Measurements from ENCODE around the gene TSPAN9. TPM values are rescaled to one million over a fixed set of nuclear protein-coding genes. Genes with fewer than 3 reads are reported as not detected.

TSPAN9 gene
- total and polyA plus RNA-seq, 10 of the 15 experiments (the other 5 are each of a cell fraction or from before 2014, with no cell fraction given) = 0.03 to 1.0 (median 0.12) TPM; not detected in 5

DNA sequence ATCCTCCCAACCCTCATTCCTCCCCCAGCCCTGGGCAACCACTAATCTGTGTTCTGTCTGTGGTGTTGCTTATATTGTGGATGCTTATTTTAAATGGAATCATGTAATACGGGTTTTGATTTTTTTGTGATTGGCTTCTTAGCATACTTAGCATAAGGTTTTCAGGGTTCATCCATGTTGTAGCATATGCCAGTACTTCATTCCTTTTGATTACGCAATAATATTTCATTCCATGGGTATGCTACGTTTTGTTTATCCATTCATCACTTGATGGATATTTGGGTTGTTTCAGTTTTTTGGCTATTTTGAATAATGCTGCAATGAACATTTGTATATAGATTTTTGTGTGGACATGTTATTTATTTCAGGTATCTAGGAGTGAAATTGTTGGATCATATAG, 82.9 kb downstream of the TSPAN9 start:
- SMC1A ChIA-PET (ENCODE audit: uncharacterized antibody, unreplicated experiment) = no interaction called here
- H3K9me3 ChIP-seq (replicated peaks; ENCODE audit: control insufficient read depth, insufficient read depth, low read length) = no peaks in the 10 kb centered on the region; the same call in 1 of the 3 replicates
- in situ Hi-C loops (cut with MboI) = no loop called here
- H3K36me3 ChIP-seq (ENCODE audit: control insufficient read depth in 2 of 2, insufficient read depth in 2 of 2, low read length in 1 of 2) = no peaks in the 10 kb centered on the region
- no peak overlapping the region for H3K4me2 ChIP-seq (ENCODE audit: control insufficient read depth, insufficient read depth)
- H3K4me1 ChIP-seq (ENCODE audit: control insufficient read depth, insufficient read depth, low read length) = no peaks in the 10 kb centered on the region
- WGBS (ENCODE audit: insufficient coverage, insufficient replicate concordance, low lambda C conversion rate, missing lambda C conversion rate) = 56% methylated on average over 3 of the region's 3 CpGs
- ATAC-seq (no peak), DNase-seq (ENCODE audit: low read depth, low spot score) (no peak), FAIRE-seq (no peak)
- no peak overlapping the region for H3K9ac ChIP-seq (ENCODE audit: control insufficient read depth, insufficient read depth, low read length)
- no peaks in the 10 kb centered on the region; the same call in 1 of the 2 replicates for H4K20me1 ChIP-seq (ENCODE audit: control insufficient read depth, insufficient read depth)
- CTCF ChIA-PET = no interaction called here
- H2AFZ ChIP-seq (ENCODE audit: control insufficient read depth, low read depth, low read length) = no peak overlapping the region
- no peak overlapping the region for H3K27ac ChIP-seq (ENCODE audit: control insufficient read depth, insufficient read depth)
- H3K79me2 ChIP-seq (ENCODE audit: control insufficient read depth, insufficient read depth, low read length) = no peaks in the 10 kb centered on the region
- peaks cover 2% of the 10 kb centered on the region in 2 experiments; a peak in 2 of 4 replicates for H3K27me3 ChIP-seq (replicated peaks in 1 of 2; ENCODE audit: control insufficient read depth in 2 of 2, insufficient read depth in 2 of 2, low read length in 1 of 2)
- RAD21 ChIA-PET (ENCODE audit: unreplicated experiment) = no interaction called here
- intact Hi-C loops (cut with micrococcal nuclease; ENCODE audit: unreplicated experiment) = no loop called here
- TF ChIP-seq, protein P1, sequence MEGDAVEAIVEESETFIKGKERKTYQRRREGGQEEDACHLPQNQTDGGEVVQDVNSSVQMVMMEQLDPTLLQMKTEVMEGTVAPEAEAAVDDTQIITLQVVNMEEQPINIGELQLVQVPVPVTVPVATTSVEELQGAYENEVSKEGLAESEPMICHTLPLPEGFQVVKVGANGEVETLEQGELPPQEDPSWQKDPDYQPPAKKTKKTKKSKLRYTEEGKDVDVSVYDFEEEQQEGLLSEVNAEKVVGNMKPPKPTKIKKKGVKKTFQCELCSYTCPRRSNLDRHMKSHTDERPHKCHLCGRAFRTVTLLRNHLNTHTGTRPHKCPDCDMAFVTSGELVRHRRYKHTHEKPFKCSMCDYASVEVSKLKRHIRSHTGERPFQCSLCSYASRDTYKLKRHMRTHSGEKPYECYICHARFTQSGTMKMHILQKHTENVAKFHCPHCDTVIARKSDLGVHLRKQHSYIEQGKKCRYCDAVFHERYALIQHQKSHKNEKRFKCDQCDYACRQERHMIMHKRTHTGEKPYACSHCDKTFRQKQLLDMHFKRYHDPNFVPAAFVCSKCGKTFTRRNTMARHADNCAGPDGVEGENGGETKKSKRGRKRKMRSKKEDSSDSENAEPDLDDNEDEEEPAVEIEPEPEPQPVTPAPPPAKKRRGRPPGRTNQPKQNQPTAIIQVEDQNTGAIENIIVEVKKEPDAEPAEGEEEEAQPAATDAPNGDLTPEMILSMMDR (IDR thresholded peaks at IDR 0.05 in 2 of 3, conservative IDR thresholded peaks at IDR 0.05 in 1 of 3; ENCODE audit: control insufficient read depth in 2 of 3, extremely low read depth in 1 of 3, insufficient read depth in 1 of 3, low read depth in 3 of 3, low read length in 3 of 3) = no peak
- TF ChIP-seq, protein P2, sequence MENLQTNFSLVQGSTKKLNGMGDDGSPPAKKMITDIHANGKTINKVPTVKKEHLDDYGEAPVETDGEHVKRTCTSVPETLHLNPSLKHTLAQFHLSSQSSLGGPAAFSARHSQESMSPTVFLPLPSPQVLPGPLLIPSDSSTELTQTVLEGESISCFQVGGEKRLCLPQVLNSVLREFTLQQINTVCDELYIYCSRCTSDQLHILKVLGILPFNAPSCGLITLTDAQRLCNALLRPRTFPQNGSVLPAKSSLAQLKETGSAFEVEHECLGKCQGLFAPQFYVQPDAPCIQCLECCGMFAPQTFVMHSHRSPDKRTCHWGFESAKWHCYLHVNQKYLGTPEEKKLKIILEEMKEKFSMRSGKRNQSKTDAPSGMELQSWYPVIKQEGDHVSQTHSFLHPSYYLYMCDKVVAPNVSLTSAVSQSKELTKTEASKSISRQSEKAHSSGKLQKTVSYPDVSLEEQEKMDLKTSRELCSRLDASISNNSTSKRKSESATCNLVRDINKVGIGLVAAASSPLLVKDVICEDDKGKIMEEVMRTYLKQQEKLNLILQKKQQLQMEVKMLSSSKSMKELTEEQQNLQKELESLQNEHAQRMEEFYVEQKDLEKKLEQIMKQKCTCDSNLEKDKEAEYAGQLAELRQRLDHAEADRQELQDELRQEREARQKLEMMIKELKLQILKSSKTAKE (IDR thresholded peaks at IDR 0.05; ENCODE audit: low read depth, poor library complexity, severe bottlenecking) = no peak
- no peak for TF ChIP-seq BRCA1 (IDR thresholded peaks at IDR 0.05; ENCODE audit: low read depth, low read length)
- TF ChIP-seq, protein P3, sequence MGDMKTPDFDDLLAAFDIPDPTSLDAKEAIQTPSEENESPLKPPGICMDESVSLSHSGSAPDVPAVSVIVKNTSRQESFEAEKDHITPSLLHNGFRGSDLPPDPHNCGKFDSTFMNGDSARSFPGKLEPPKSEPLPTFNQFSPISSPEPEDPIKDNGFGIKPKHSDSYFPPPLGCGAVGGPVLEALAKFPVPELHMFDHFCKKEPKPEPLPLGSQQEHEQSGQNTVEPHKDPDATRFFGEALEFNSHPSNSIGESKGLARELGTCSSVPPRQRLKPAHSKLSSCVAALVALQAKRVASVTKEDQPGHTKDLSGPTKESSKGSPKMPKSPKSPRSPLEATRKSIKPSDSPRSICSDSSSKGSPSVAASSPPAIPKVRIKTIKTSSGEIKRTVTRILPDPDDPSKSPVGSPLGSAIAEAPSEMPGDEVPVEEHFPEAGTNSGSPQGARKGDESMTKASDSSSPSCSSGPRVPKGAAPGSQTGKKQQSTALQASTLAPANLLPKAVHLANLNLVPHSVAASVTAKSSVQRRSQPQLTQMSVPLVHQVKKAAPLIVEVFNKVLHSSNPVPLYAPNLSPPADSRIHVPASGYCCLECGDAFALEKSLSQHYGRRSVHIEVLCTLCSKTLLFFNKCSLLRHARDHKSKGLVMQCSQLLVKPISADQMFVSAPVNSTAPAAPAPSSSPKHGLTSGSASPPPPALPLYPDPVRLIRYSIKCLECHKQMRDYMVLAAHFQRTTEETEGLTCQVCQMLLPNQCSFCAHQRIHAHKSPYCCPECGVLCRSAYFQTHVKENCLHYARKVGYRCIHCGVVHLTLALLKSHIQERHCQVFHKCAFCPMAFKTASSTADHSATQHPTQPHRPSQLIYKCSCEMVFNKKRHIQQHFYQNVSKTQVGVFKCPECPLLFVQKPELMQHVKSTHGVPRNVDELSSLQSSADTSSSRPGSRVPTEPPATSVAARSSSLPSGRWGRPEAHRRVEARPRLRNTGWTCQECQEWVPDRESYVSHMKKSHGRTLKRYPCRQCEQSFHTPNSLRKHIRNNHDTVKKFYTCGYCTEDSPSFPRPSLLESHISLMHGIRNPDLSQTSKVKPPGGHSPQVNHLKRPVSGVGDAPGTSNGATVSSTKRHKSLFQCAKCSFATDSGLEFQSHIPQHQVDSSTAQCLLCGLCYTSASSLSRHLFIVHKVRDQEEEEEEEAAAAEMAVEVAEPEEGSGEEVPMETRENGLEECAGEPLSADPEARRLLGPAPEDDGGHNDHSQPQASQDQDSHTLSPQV (IDR thresholded peaks at IDR 0.05) = no peak
- no peak for TF ChIP-seq CHD2 (IDR thresholded peaks at IDR 0.05; ENCODE audit: borderline replicate concordance, low read depth, low read length)
- no peak for TF ChIP-seq TAF1 (IDR thresholded peaks at IDR 0.05; ENCODE audit: borderline replicate concordance, low read depth, low read length)
- TF ChIP-seq TCF12 (IDR thresholded peaks at IDR 0.05; ENCODE audit: low read depth, low read length) = no peak
- TF ChIP-seq RAD51 (IDR thresholded peaks at IDR 0.05) = no peak
- TF ChIP-seq, protein P4, sequence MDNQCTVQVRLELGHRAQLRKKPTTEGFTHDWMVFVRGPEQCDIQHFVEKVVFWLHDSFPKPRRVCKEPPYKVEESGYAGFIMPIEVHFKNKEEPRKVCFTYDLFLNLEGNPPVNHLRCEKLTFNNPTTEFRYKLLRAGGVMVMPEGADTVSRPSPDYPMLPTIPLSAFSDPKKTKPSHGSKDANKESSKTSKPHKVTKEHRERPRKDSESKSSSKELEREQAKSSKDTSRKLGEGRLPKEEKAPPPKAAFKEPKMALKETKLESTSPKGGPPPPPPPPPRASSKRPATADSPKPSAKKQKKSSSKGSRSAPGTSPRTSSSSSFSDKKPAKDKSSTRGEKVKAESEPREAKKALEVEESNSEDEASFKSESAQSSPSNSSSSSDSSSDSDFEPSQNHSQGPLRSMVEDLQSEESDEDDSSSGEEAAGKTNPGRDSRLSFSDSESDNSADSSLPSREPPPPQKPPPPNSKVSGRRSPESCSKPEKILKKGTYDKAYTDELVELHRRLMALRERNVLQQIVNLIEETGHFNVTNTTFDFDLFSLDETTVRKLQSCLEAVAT (IDR thresholded peaks at IDR 0.05) = no peak
- no TSS peak for BruUV-seq (replicated peaks)
- no peak overlapping the region for H3K4me3 ChIP-seq
- POLR2A ChIA-PET = no interaction called here
